HL-60 (cell line): ENCODE data around the gene KRTAP10-11.

ENCODE experiments used
- DNase-seq, 2 experiments: peaks; one replicate each; pipeline ENCODE4 v3.0.0-alpha.2; 2010 to 2020; ENCODE audit warnings: low read depth in 1 of 2, low spot score in 1 of 2
- H3K27ac ChIP-seq: fragments of 250-450 bp; sonication (Bioruptor Pico); replicated peaks from 2 replicates; pipeline ENCODE4 v1.5.1; 2020; ENCODE audit warnings: mild to moderate bottlenecking, moderate library complexity
- H3K27me3 ChIP-seq: fragments of 250-450 bp; sonication (Bioruptor Pico); 2 replicates; pipeline ENCODE4 v1.5.1; 2021; ENCODE audit warnings: mild to moderate bottlenecking, moderate library complexity; ENCODE audit not compliant: insufficient read depth, poor library complexity, severe bottlenecking
- H3K4me3 ChIP-seq: replicated peaks from 2 replicates; pipeline ENCODE4 v1.5.1; 2011; ENCODE audit warnings: mild to moderate bottlenecking, control low read depth, low read length; ENCODE audit not compliant: insufficient read depth
- GABPA ChIP-seq: IDR thresholded peaks from 2 replicates; pipeline ENCODE4 v1.6.1; 2012; ENCODE audit warnings: low read depth
- POLR2AphosphoS5 ChIP-seq: IDR thresholded peaks from 2 replicates; pipeline ENCODE4 v1.6.1; 2012; ENCODE audit warnings: low read depth
- SPI1 ChIP-seq: IDR thresholded peaks from 2 replicates; pipeline ENCODE4 v1.6.1; 2012; ENCODE audit warnings: low read depth, mild to moderate bottlenecking, borderline replicate concordance
- TF ChIP-seq, protein P1 (sequence below): IDR thresholded peaks from 2 replicates; pipeline ENCODE4 v1.6.1; 2012; ENCODE audit warnings: low read depth; ENCODE audit not compliant: insufficient replicate concordance
- TF ChIP-seq, protein P2 (sequence below): IDR thresholded peaks from one replicate; pipeline ENCODE4 v1.5.1; 2011; ENCODE audit warnings: low read length, control low read depth, inconsistent platforms; ENCODE audit not compliant: insufficient read depth

KRTAP10-11 gene

DNA sequence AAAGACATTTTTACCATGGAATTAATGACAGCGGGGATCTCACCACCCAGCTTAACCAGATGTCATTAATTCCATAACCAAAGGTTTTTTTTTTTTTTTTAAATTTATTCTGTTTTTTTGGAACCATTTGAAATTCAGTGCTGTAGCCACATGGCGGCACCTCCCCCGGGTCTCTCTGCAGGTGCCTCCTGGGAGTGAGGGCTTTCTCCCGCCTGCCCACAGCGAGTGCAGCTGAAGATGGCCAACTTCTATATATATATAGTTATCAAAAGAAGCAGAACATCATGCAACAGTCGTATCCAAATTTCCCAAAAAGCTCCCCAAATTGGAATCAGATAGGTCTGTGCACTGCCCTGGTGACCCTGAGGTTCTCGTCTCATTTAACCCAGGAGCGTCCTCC lies 30.7 kb upstream of the KRTAP10-11 start:
- H3K27me3 ChIP-seq: no peaks in the 10 kb centered on the region
- H3K4me3 ChIP-seq: no peak overlapping the region
- no peak for TF ChIP-seq SPI1
- TF ChIP-seq, protein P1, sequence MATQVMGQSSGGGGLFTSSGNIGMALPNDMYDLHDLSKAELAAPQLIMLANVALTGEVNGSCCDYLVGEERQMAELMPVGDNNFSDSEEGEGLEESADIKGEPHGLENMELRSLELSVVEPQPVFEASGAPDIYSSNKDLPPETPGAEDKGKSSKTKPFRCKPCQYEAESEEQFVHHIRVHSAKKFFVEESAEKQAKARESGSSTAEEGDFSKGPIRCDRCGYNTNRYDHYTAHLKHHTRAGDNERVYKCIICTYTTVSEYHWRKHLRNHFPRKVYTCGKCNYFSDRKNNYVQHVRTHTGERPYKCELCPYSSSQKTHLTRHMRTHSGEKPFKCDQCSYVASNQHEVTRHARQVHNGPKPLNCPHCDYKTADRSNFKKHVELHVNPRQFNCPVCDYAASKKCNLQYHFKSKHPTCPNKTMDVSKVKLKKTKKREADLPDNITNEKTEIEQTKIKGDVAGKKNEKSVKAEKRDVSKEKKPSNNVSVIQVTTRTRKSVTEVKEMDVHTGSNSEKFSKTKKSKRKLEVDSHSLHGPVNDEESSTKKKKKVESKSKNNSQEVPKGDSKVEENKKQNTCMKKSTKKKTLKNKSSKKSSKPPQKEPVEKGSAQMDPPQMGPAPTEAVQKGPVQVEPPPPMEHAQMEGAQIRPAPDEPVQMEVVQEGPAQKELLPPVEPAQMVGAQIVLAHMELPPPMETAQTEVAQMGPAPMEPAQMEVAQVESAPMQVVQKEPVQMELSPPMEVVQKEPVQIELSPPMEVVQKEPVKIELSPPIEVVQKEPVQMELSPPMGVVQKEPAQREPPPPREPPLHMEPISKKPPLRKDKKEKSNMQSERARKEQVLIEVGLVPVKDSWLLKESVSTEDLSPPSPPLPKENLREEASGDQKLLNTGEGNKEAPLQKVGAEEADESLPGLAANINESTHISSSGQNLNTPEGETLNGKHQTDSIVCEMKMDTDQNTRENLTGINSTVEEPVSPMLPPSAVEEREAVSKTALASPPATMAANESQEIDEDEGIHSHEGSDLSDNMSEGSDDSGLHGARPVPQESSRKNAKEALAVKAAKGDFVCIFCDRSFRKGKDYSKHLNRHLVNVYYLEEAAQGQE: no peak
- TF ChIP-seq GABPA: no peak
- TF ChIP-seq, protein P2, sequence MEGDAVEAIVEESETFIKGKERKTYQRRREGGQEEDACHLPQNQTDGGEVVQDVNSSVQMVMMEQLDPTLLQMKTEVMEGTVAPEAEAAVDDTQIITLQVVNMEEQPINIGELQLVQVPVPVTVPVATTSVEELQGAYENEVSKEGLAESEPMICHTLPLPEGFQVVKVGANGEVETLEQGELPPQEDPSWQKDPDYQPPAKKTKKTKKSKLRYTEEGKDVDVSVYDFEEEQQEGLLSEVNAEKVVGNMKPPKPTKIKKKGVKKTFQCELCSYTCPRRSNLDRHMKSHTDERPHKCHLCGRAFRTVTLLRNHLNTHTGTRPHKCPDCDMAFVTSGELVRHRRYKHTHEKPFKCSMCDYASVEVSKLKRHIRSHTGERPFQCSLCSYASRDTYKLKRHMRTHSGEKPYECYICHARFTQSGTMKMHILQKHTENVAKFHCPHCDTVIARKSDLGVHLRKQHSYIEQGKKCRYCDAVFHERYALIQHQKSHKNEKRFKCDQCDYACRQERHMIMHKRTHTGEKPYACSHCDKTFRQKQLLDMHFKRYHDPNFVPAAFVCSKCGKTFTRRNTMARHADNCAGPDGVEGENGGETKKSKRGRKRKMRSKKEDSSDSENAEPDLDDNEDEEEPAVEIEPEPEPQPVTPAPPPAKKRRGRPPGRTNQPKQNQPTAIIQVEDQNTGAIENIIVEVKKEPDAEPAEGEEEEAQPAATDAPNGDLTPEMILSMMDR: no peak
- TF ChIP-seq POLR2AphosphoS5: no peak
- H3K27ac ChIP-seq: no peak overlapping the region
- no peak for DNase-seq

DNA sequence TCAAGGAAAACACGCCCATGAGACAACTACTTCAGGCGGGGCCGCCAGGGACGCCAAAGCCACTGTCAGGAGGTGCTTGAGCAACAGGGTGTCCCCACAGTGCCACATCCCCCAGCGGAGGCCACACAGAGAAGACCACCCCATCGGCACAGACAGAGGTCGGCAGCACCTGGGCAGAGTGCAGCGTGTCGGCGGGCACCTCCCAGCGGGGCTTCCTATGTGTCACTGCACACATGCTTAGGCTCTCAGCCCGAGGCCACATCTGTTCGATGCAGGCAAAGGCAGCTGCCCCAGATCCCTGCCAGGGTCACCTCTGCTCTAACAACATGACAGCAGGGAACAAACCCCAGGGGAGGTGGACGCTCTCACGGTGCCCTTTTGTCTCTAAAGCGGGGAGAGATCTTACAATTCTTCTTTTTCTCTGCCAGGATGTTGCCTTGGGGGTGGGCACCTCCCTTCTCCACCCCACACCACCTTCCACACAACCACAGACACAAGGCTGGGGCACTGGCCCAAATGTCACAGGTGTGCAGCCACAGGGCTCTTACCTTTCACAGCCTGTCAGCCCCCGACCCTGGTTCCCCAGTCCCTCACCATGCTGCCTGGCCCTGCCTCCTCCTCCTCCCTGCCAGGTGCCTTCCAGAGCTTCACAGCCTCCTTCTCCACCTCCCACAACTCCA lies 30.2 kb upstream of the KRTAP10-11 start:
- Histone ChIP-seq H3K27me3 (no peaks in the 10 kb centered on the region), H3K27ac (no peak overlapping the region), H3K4me3 (no peak overlapping the region)
- TF ChIP-seq, protein P1: no peak
- TF ChIP-seq POLR2AphosphoS5: no peak
- no peak for TF ChIP-seq SPI1
- no peak for TF ChIP-seq GABPA
- no peak for DNase-seq

DNA sequence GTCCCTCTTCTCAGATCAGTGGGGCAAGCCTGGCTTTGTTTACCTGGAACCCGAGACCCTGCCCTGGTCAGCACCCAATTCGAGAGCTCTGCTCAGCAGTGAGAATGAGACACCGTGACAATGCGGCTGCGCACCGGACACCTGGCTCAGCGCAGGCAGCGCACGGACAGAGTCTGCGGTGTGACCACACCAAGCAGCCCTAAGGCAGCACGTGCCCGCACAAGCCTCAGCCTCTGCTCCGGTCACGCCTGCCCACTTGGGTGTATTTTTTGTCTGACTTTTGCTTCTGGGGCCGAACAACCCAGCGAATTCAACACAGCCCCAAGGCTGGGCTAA lies 29.7 kb upstream of the KRTAP10-11 start:
- TF ChIP-seq GABPA (no peak), SPI1 (no peak), POLR2AphosphoS5 (no peak)
- TF ChIP-seq, protein P1: no peak
- TF ChIP-seq, protein P2: no peak
- DNase-seq: no peak
- Histone ChIP-seq H3K27me3 (no peaks in the 10 kb centered on the region), H3K4me3 (no peak overlapping the region), H3K27ac (no peak overlapping the region)

DNA sequence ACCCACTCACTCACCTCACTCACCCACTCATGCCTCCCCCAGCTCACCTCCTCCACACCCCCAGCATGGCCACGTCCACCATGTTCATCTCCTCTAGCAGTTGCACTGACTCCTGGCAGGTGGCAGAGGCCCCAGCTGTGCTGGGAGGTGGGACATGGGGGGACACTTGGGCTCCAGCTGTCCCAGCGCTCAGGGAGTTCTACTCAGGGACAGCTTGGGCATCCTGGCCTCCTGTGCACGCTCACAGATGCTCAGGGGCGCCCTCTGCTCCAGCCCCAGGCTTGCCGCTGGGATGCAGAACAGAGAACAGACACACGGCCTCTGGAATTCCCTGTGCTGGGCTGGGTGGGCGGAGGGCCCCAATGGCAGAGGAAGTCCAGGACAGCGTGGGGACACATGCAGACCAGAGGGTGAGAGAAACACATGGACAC lies 29.1 kb upstream of the KRTAP10-11 start:
- Histone ChIP-seq H3K27ac (no peak overlapping the region), H3K27me3 (no peaks in the 10 kb centered on the region), H3K4me3 (no peak overlapping the region)
- TF ChIP-seq GABPA: no peak
- TF ChIP-seq SPI1: no peak
- TF ChIP-seq, protein P2: no peak
- TF ChIP-seq, protein P1: no peak
- no peak for TF ChIP-seq POLR2AphosphoS5
- DNase-seq: no peak
